Measurements from ENCODE around the gene ROS1.

DNA sequence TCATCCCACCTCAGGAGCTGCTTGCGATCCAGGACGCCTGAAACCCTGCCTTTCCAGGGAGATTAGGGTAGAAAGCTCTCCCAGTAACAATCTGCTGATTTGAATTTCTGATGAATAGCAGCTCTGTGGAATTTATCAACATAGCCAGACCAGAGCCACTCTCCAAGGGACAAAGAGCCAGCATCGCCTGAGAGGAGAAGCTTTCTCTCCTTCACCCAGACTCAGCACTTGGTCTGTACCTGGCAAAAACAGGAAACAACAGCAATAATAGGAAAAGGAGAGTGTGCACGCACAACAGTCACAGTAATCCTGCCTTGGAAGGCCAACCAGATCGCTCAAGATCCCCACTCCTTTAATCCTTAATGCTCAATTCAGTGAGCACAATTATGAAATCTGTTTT, 22.3 kb upstream of the ROS1 start:
- TF ChIP-seq TAF1 (IDR thresholded peaks at IDR 0.05; ENCODE audit: borderline replicate concordance, insufficient read depth, low read length) (no peak), POLR2AphosphoS5 (IDR thresholded peaks at IDR 0.05; ENCODE audit: low read depth, low read length) (no peak)
- TF ChIP-seq, protein P1, sequence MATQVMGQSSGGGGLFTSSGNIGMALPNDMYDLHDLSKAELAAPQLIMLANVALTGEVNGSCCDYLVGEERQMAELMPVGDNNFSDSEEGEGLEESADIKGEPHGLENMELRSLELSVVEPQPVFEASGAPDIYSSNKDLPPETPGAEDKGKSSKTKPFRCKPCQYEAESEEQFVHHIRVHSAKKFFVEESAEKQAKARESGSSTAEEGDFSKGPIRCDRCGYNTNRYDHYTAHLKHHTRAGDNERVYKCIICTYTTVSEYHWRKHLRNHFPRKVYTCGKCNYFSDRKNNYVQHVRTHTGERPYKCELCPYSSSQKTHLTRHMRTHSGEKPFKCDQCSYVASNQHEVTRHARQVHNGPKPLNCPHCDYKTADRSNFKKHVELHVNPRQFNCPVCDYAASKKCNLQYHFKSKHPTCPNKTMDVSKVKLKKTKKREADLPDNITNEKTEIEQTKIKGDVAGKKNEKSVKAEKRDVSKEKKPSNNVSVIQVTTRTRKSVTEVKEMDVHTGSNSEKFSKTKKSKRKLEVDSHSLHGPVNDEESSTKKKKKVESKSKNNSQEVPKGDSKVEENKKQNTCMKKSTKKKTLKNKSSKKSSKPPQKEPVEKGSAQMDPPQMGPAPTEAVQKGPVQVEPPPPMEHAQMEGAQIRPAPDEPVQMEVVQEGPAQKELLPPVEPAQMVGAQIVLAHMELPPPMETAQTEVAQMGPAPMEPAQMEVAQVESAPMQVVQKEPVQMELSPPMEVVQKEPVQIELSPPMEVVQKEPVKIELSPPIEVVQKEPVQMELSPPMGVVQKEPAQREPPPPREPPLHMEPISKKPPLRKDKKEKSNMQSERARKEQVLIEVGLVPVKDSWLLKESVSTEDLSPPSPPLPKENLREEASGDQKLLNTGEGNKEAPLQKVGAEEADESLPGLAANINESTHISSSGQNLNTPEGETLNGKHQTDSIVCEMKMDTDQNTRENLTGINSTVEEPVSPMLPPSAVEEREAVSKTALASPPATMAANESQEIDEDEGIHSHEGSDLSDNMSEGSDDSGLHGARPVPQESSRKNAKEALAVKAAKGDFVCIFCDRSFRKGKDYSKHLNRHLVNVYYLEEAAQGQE (IDR thresholded peaks at IDR 0.05; ENCODE audit: insufficient read depth in 1 of 2, low read depth in 2 of 2, low read length in 2 of 2): no peak

All from PFSK-1 (cell line).